Liver (tissue), 9 donors: Measurements from ENCODE around the gene RAB3C. TPM values are rescaled to one million over a fixed set of nuclear protein-coding genes. Genes with fewer than 3 reads are reported as not detected.
A peak's percentile ranks its signal among the peaks of the same experiment; 100 is the strongest.

Source experiments
- DNase-seq: peaks from one replicate; pipeline ENCODE4 v3.0.0-alpha.2; 2017; ENCODE audit warnings: low spot score
- H3K27ac ChIP-seq, 2 donors: one replicate each; pipeline ENCODE4 v1.7.0; 2013; ENCODE audit warnings: inconsistent platforms in 2 of 2, low read length in 2 of 2, control low read depth in 1 of 2, low read depth in 1 of 2, mild to moderate bottlenecking in 1 of 2
- H3K27me3 ChIP-seq, 4 donors: one replicate each; pipeline versions ENCODE4 v1.6.1 to v1.7.0; 2013; ENCODE audit warnings: low read length in 3 of 4, inconsistent platforms in 1 of 4, mild to moderate bottlenecking in 1 of 4, moderate library complexity in 1 of 4; ENCODE audit not compliant: control insufficient read depth in 4 of 4, insufficient read depth in 4 of 4
- H3K36me3 ChIP-seq, 4 donors: one replicate each; pipeline versions ENCODE4 v1.6.1 to v1.7.0; 2013; ENCODE audit warnings: low read length in 3 of 4, mild to moderate bottlenecking in 3 of 4, low read depth in 1 of 4, moderate library complexity in 1 of 4; ENCODE audit not compliant: control insufficient read depth in 4 of 4, insufficient read depth in 3 of 4
- H3K4me1 ChIP-seq, 4 donors: one replicate each; pipeline versions ENCODE4 v1.6.1 to v1.7.0; 2013; ENCODE audit warnings: low read length in 3 of 4, mild to moderate bottlenecking in 3 of 4, moderate library complexity in 1 of 4; ENCODE audit not compliant: control insufficient read depth in 4 of 4, insufficient read depth in 4 of 4
- H3K4me3 ChIP-seq, 3 donors: one replicate each; pipeline versions ENCODE4 v1.6.1 to v1.7.0; 2013; ENCODE audit warnings: low read length in 3 of 3, control low read depth in 1 of 3, low read depth in 1 of 3, mild to moderate bottlenecking in 1 of 3
- H3K9ac ChIP-seq, 2 donors: one replicate each; pipeline ENCODE4 v1.7.0; 2013; ENCODE audit warnings: low read length in 2 of 2, mild to moderate bottlenecking in 2 of 2, moderate library complexity in 2 of 2, control low read depth in 1 of 2, low read depth in 1 of 2
- H3K9me3 ChIP-seq, 4 donors: one replicate each; pipeline versions ENCODE4 v1.6.1 to v1.7.0; 2013; ENCODE audit warnings: low read length in 3 of 4; ENCODE audit not compliant: control insufficient read depth in 4 of 4
- ATF3 ChIP-seq: IDR thresholded peaks from 2 replicates; pipeline ENCODE4 v1.6.1; 2016; ENCODE audit warnings: antibody characterized with exemption
- CTCF ChIP-seq: fragments of 150-350 bp; IDR thresholded peaks from 2 replicates; pipeline ENCODE4 v1.5.1; 2017; ENCODE audit warnings: improper control_type of control experiment, low read depth, low read length; ENCODE audit not compliant: missing input control
- FOXA1 ChIP-seq: IDR thresholded peaks from 2 replicates; pipeline ENCODE4 v1.6.1; 2016; ENCODE audit warnings: antibody characterized with exemption
- FOXA2 ChIP-seq: IDR thresholded peaks from 2 replicates; pipeline ENCODE4 v1.6.1; 2016; ENCODE audit warnings: antibody characterized with exemption
- GABPA ChIP-seq, 2 donors: IDR thresholded peaks in 1 of 2; conservative IDR thresholded peaks in 1 of 2; 2 replicates each; pipeline ENCODE4 v1.6.1; 2016; ENCODE audit warnings: antibody characterized with exemption in 2 of 2, mild to moderate bottlenecking in 1 of 2, moderate library complexity in 1 of 2
- HNF4A ChIP-seq, 2 donors: conservative IDR thresholded peaks; 2 replicates each; pipeline ENCODE4 v1.6.1; 2016; ENCODE audit warnings: antibody characterized with exemption in 2 of 2, mild to moderate bottlenecking in 2 of 2
- HNF4G ChIP-seq: IDR thresholded peaks from 2 replicates; pipeline ENCODE4 v1.6.1; 2016; ENCODE audit warnings: antibody characterized with exemption
- JUND ChIP-seq, 2 donors: IDR thresholded peaks; 2 replicates each; pipeline ENCODE4 v1.6.1; 2016; ENCODE audit warnings: antibody characterized with exemption in 2 of 2
- MAX ChIP-seq: IDR thresholded peaks from 2 replicates; pipeline ENCODE4 v1.6.1; 2016; ENCODE audit warnings: antibody characterized with exemption
- NR2F2 ChIP-seq: IDR thresholded peaks from 2 replicates; pipeline ENCODE4 v1.6.1; 2016; ENCODE audit warnings: antibody characterized with exemption
- RAD21 ChIP-seq, 2 donors: IDR thresholded peaks; 2 replicates each; pipeline ENCODE4 v1.6.1; 2016; ENCODE audit warnings: antibody characterized with exemption in 2 of 2, mild to moderate bottlenecking in 2 of 2
- REST ChIP-seq: IDR thresholded peaks from 2 replicates; pipeline ENCODE4 v1.6.1; 2016; ENCODE audit warnings: antibody characterized with exemption, mild to moderate bottlenecking
- RXRA ChIP-seq, 2 donors: IDR thresholded peaks; 2 replicates each; pipeline ENCODE4 v1.6.1; 2017 to 2018; ENCODE audit warnings: antibody characterized with exemption in 2 of 2, mild to moderate bottlenecking in 1 of 2
- SP1 ChIP-seq: IDR thresholded peaks from 2 replicates; pipeline ENCODE4 v1.6.1; 2018; ENCODE audit warnings: antibody characterized with exemption, mild to moderate bottlenecking
- TAF1 ChIP-seq: conservative IDR thresholded peaks from 2 replicates; pipeline ENCODE4 v1.6.1; 2016; ENCODE audit warnings: antibody characterized with exemption, mild to moderate bottlenecking
- YY1 ChIP-seq: IDR thresholded peaks from 2 replicates; pipeline ENCODE4 v1.6.1; 2016; ENCODE audit warnings: antibody characterized with exemption, mild to moderate bottlenecking
- WGBS: extraction: QIAGEN DNeasy Blood & Tissue Kit; methylation state at CpG from one replicate; pipeline ENCODE4 v1.1.7; 2013; 5-methylcytosine and 5-hydroxymethylcytosine counted together
- polyA plus RNA-seq, 2 donors: library from polyadenylated mRNA; stranded (reverse) in 1 of 2; unstranded in 1 of 2; fragments of 200-250 nt in 1 of 2; fragments of >200 nt in 1 of 2; fragmentation: Nextera tagmentation in 1 of 2; extraction: Ambion mirVana in 1 of 2; gene quantifications; one replicate each; pipeline versions ENCODE4 v1.2.1 to v1.2.3, GENCODE V29; 2013 to 2015
- total RNA-seq, 2 donors: library from RNA; depleted of rRNA; stranded (reverse); fragments of >200 nt; gene quantifications; one replicate each; pipeline ENCODE4 v1.2.3, GENCODE V29; 2014
- donor health status: healthy.
- donor health status: healthy.
- donor health status: healthy.
- donor health status: healthy.
- donor health status: healthy.

Gene RAB3C
- total and polyA plus RNA-seq, 4 donors: 0.72 to 4.6 (median 1.3) TPM

GRCh38 chr5:58737671-58738070 is 154.8 kb downstream of the RAB3C start:
- no peak for DNase-seq
- no peak for TF ChIP-seq FOXA2
- TF ChIP-seq MAX: no peak
- no peak for TF ChIP-seq FOXA1
- TF ChIP-seq NR2F2: no peak
- TF ChIP-seq RAD21 (IDR thresholded peaks at IDR 0.05): no peak
- no peak for TF ChIP-seq SP1
- no peak for TF ChIP-seq HNF4A (conservative IDR thresholded peaks at IDR 0.05)
- TF ChIP-seq CTCF: no peak
- TF ChIP-seq ATF3: no peak
- TF ChIP-seq RXRA (IDR thresholded peaks at IDR 0.05): no peak
- no peak for TF ChIP-seq TAF1
- no peak for TF ChIP-seq REST
- no peak for TF ChIP-seq HNF4G
- no peak for TF ChIP-seq GABPA (IDR thresholded peaks at IDR 0.05 in 1 of 2, conservative IDR thresholded peaks at IDR 0.05 in 1 of 2)
- TF ChIP-seq YY1: no peak
- TF ChIP-seq JUND (IDR thresholded peaks at IDR 0.05): no peak
- H3K4me1 ChIP-seq: peaks cover 0 to 10% (median 4%) of the 10 kb centered on the region in 4 donors
- H3K27ac ChIP-seq: no peak overlapping the region
- H3K9me3 ChIP-seq: no peaks in the 10 kb centered on the region
- no peaks in the 10 kb centered on the region for H3K27me3 ChIP-seq
- H3K36me3 ChIP-seq: no peaks in the 10 kb centered on the region
- H3K9ac ChIP-seq: no peak overlapping the region
- no peak overlapping the region for H3K4me3 ChIP-seq

- H3K36me3 ChIP-seq: no peaks in the 10 kb centered on the region
- no peak overlapping the region for H3K27ac ChIP-seq
- peaks cover 0 to 10% (median 4%) of the 10 kb centered on the region in 4 donors for H3K4me1 ChIP-seq
- no peak overlapping the region for H3K9ac ChIP-seq
- H3K9me3 ChIP-seq: no peaks in the 10 kb centered on the region
- 42% methylated on average over 2 of the region's 2 CpGs for WGBS
- H3K4me3 ChIP-seq: no peak overlapping the region
- no peak for DNase-seq
- H3K27me3 ChIP-seq: no peaks in the 10 kb centered on the region
- TF ChIP-seq RAD21 (IDR thresholded peaks at IDR 0.05) (no peak), FOXA1 (no peak), HNF4A (conservative IDR thresholded peaks at IDR 0.05) (peak; percentile 61 to 71)
Observed at GRCh38 chr5:58738336-58738735, 155.5 kb downstream of the RAB3C start.
